A673 (cell line): ENCODE results near the gene HACE1. TPM values are rescaled to one million over a fixed set of nuclear protein-coding genes. Genes with fewer than 3 reads are reported as not detected.

Source experiments
- BruUV-seq: library from RNA; stranded (reverse); fragments of 400-500 nt; replicated peaks from 2 replicates; lab custom pipeline; 2021; lab: Mats Ljungman, UMichigan
- CTCF ChIA-PET: fragments of 300-600 bp; sonication (Branson Sonifier 250); formaldehyde crosslinking; loops from one replicate; lab custom pipeline; 2022; ENCODE audit warnings: antibody characterized with exemption; lab: Charles Lee
- POLR2A ChIA-PET: fragments of 300-600 bp; sonication (Branson Sonifier 250); formaldehyde crosslinking; loops from one replicate; lab custom pipeline; 2022; ENCODE audit warnings: antibody characterized with exemption; ENCODE audit not compliant: low non-redundant PET; lab: Charles Lee
- DNase-seq: peaks from one replicate; pipeline ENCODE4 v3.0.0-alpha.2; 2015; ENCODE audit warnings: low spot score
- H3K27ac ChIP-seq: fragments of 200-600 bp; sonication (generic); 2 replicates; pipeline ENCODE4 v1.5.1; 2016; ENCODE audit warnings: mixed run types, low read depth, mild to moderate bottlenecking, mixed read lengths, antibody characterized with exemption, low read length; ENCODE audit not compliant: poor library complexity, severe bottlenecking
- H3K27me3 ChIP-seq: fragments of 200-600 bp; sonication (generic); replicated peaks from 2 replicates; pipeline ENCODE4 v1.6.1; 2017; ENCODE audit warnings: mixed run types, low read depth, mild to moderate bottlenecking, mixed read lengths, antibody characterized with exemption, low read length; ENCODE audit not compliant: insufficient read depth, poor library complexity
- H3K36me3 ChIP-seq: fragments of 200-600 bp; sonication (generic); 2 replicates; pipeline ENCODE4 v1.6.1; 2016; ENCODE audit warnings: mixed run types, mild to moderate bottlenecking, mixed read lengths, antibody characterized with exemption, low read length; ENCODE audit not compliant: insufficient read depth, poor library complexity, severe bottlenecking
- H3K4me1 ChIP-seq: fragments of 200-600 bp; sonication (generic); 2 replicates; pipeline ENCODE4 v1.6.1; 2017; ENCODE audit warnings: mixed run types, mild to moderate bottlenecking, mixed read lengths, antibody characterized with exemption, low read length; ENCODE audit not compliant: insufficient read depth, poor library complexity, severe bottlenecking
- H3K4me3 ChIP-seq: fragments of 200-600 bp; sonication (generic); 2 replicates; pipeline ENCODE4 v1.5.1; 2016; ENCODE audit warnings: low read depth, mixed run types, mild to moderate bottlenecking, mixed read lengths, low read length; ENCODE audit not compliant: poor library complexity, severe bottlenecking
- H3K9me3 ChIP-seq: fragments of 200-600 bp; sonication (generic); 2 replicates; pipeline ENCODE4 v1.6.1; 2016; ENCODE audit warnings: mixed run types, low read depth, mild to moderate bottlenecking, mixed read lengths, antibody characterized with exemption, low read length; ENCODE audit not compliant: poor library complexity, severe bottlenecking
- CTCF ChIP-seq: fragments of 300-800, 200-600 bp; sonication (generic); conservative IDR thresholded peaks from 2 replicates; pipeline ENCODE4 v1.5.1; 2017; ENCODE audit warnings: low read depth, mild to moderate bottlenecking, antibody characterized with exemption, low read length, moderate library complexity, mixed read lengths
- EZH2 ChIP-seq: fragments of 200-600 bp; sonication (generic); IDR thresholded peaks from 2 replicates; pipeline ENCODE4 v1.6.1; 2017; ENCODE audit warnings: borderline replicate concordance, low read depth, mild to moderate bottlenecking, mixed read lengths, antibody characterized with exemption, low read length; ENCODE audit not compliant: poor library complexity, severe bottlenecking
- intact Hi-C: fragments of 100-400 bp; cut with micrococcal nuclease; formaldehyde crosslinking; loops from one replicate; pipeline ENCODE4 v1.10.0; 2022; ENCODE audit not compliant: unreplicated experiment
- total RNA-seq: library from RNA; stranded (reverse); gene quantifications from 2 replicates; pipeline ENCODE4 v1.2.3, GENCODE V29; 2021

Gene HACE1
- total RNA-seq, 1 experiment from 2014 or later: 16.3 TPM

- Histone ChIP-seq H3K36me3 (no peaks in the 10 kb centered on the region), H3K27ac (no peak overlapping the region), H3K27me3 (no peaks in the 10 kb centered on the region), H3K4me3 (no peak overlapping the region), H3K4me1 (peaks cover 51% of the 10 kb centered on the region), H3K9me3 (no peaks in the 10 kb centered on the region)
- CTCF ChIA-PET: no interaction called here
- POLR2A ChIA-PET: no interaction called here
- DNase-seq: peak; percentile 21
- intact Hi-C loops: no loop called here
- TF ChIP-seq CTCF (no peak), EZH2 (no peak)
- BruUV-seq: no TSS peak
These were observed 157.4 kb downstream of the HACE1 start for GRCh38 chr6:104702126-104702841.

GRCh38 chr6:104700371-104701185 lies 159.1 kb downstream of the HACE1 start:
- Histone ChIP-seq H3K27ac (no peak overlapping the region), H3K27me3 (no peaks in the 10 kb centered on the region), H3K36me3 (no peaks in the 10 kb centered on the region), H3K4me3 (no peak overlapping the region), H3K9me3 (no peaks in the 10 kb centered on the region), H3K4me1 (peaks cover 47% of the 10 kb centered on the region)
- BruUV-seq: no TSS peak
- intact Hi-C loops: no loop called here
- ChIA-PET POLR2A (no interaction called here), CTCF (no interaction called here)
- no peak for TF ChIP-seq CTCF
- TF ChIP-seq EZH2: no peak
- no peak for DNase-seq

GRCh38 chr6:104699593-104700329 lies 160.0 kb downstream of the HACE1 start:
- Histone ChIP-seq H3K36me3 (no peaks in the 10 kb centered on the region), H3K9me3 (no peaks in the 10 kb centered on the region), H3K27ac (no peak overlapping the region), H3K4me3 (no peak overlapping the region), H3K27me3 (no peaks in the 10 kb centered on the region), H3K4me1 (peaks cover 39% of the 10 kb centered on the region)
- no TSS peak for BruUV-seq
- DNase-seq: no peak
- POLR2A ChIA-PET: no interaction called here
- TF ChIP-seq CTCF: no peak
- no peak for TF ChIP-seq EZH2
- CTCF ChIA-PET: no interaction called here
- intact Hi-C loops: no loop called here
